Measurements from ENCODE around the gene MAP10. TPM values are rescaled to one million over a fixed set of nuclear protein-coding genes. Genes with fewer than 3 reads are reported as not detected.
"Not testable (repeated sequence)": the region's sequence is repeated elsewhere in the genome, so short reads cannot be mapped to it uniquely, and the experiment has no call there.

MAP10 gene
- total RNA-seq, 1 experiment from 2014 or later: 2.7 TPM

- H3K27me3 Mint-ChIP-seq (ENCODE audit: low read depth); CTCF ChIA-PET; ATAC-seq; DNase-seq (ENCODE audit: low spot score); H3K4me3 Mint-ChIP-seq; POLR2A ChIA-PET; H3K4me1 Mint-ChIP-seq; H3K27ac Mint-ChIP-seq; H3K9me3 Mint-ChIP-seq; H3K36me3 Mint-ChIP-seq: not testable (repeated sequence)
These were observed 19.6 kb upstream of the MAP10 start for GRCh38 chr1:232785630-232786029.

DNA sequence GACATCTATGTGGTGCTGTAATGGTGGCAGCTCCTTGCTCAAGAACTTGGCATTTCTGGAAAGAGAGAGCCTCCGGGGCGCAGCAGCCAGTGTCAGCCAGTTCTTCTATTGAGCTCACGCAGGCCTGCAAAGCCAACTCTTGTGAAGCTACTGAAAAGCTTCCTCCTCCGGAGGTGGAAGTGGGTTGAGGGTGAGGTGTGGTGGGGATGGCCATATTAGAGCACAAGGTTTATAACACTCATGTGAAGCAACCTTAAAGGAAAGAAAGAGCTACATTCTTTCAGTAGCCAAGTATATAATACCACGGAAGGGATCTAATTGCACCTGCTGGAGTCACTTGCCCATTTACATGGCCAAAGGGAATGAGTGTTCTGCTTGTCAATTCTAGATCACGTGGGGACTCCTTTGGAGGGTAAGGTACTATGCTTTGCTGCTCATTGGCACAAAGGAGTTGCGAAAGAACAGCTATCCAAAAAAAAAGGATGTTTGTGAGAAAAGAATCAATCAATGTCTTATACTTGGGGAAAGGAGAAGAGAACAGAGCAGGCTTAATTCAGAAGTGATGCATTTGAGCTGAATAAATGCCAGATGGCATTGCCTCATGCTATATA is 18.3 kb upstream of the MAP10 start:
- Mint-ChIP-seq H3K9me3 (0 out of 2 replicates have a peak, but pooled peaks cover 3% of the 10 kb centered on the region), H3K27ac (no peak overlapping the region), H3K36me3 (no peaks in the 10 kb centered on the region), H3K27me3 (ENCODE audit: low read depth) (peaks cover 7% of the 10 kb centered on the region; the same call in 1 of the 2 replicates), H3K4me1 (0 out of 2 replicates have a peak, but pooled peaks cover 3% of the 10 kb centered on the region), H3K4me3 (no peak overlapping the region)
- ChIA-PET CTCF (no interaction called here), POLR2A (no interaction called here)
- no peak for ATAC-seq
- TF ChIP-seq ZNF317 (CRISPR knock-in tag; IDR thresholded peaks at IDR 0.05; ENCODE audit: borderline replicate concordance, low read depth) (no peak), ZBTB43 (CRISPR knock-in tag; IDR thresholded peaks at IDR 0.05) (no peak), CBFB (CRISPR knock-in tag; IDR thresholded peaks at IDR 0.05; ENCODE audit: low read depth) (no peak)
- TF ChIP-seq, protein P1, sequence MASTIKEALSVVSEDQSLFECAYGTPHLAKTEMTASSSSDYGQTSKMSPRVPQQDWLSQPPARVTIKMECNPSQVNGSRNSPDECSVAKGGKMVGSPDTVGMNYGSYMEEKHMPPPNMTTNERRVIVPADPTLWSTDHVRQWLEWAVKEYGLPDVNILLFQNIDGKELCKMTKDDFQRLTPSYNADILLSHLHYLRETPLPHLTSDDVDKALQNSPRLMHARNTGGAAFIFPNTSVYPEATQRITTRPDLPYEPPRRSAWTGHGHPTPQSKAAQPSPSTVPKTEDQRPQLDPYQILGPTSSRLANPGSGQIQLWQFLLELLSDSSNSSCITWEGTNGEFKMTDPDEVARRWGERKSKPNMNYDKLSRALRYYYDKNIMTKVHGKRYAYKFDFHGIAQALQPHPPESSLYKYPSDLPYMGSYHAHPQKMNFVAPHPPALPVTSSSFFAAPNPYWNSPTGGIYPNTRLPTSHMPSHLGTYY (CRISPR knock-in tag; IDR thresholded peaks at IDR 0.05): no peak
- no peak for DNase-seq (ENCODE audit: low spot score)

GRCh38 chr1:232788235-232788872 is 16.9 kb upstream of the MAP10 start:
- H3K27me3 Mint-ChIP-seq (ENCODE audit: low read depth): peaks cover 7% of the 10 kb centered on the region; the same call in 1 of the 2 replicates
- no peaks in the 10 kb centered on the region for H3K36me3 Mint-ChIP-seq
- TF ChIP-seq TEAD1 (CRISPR knock-in tag; IDR thresholded peaks at IDR 0.05) (no peak), ZNF121 (CRISPR knock-in tag; IDR thresholded peaks at IDR 0.05) (no peak), ZBTB43 (CRISPR knock-in tag; IDR thresholded peaks at IDR 0.05) (no peak), CREB1 (CRISPR knock-in tag; IDR thresholded peaks at IDR 0.05) (no peak), FOXJ3 (CRISPR knock-in tag; IDR thresholded peaks at IDR 0.05; ENCODE audit: borderline replicate concordance) (no peak), NFATC4 (CRISPR knock-in tag; IDR thresholded peaks at IDR 0.05) (no peak), KAT7 (CRISPR knock-in tag; IDR thresholded peaks at IDR 0.05; ENCODE audit: borderline replicate concordance) (no peak), GRHL2 (CRISPR knock-in tag; IDR thresholded peaks at IDR 0.05; ENCODE audit: insufficient replicate concordance, severe bottlenecking) (no peak), ZNF263 (CRISPR knock-in tag; IDR thresholded peaks at IDR 0.05; ENCODE audit: low read depth) (no peak), JAZF1 (CRISPR knock-in tag; IDR thresholded peaks at IDR 0.05) (no peak), CTCF (IDR thresholded peaks at IDR 0.05) (no peak), ATF3 (CRISPR knock-in tag; conservative IDR thresholded peaks at IDR 0.05) (no peak)
- TF ChIP-seq, protein P2, sequence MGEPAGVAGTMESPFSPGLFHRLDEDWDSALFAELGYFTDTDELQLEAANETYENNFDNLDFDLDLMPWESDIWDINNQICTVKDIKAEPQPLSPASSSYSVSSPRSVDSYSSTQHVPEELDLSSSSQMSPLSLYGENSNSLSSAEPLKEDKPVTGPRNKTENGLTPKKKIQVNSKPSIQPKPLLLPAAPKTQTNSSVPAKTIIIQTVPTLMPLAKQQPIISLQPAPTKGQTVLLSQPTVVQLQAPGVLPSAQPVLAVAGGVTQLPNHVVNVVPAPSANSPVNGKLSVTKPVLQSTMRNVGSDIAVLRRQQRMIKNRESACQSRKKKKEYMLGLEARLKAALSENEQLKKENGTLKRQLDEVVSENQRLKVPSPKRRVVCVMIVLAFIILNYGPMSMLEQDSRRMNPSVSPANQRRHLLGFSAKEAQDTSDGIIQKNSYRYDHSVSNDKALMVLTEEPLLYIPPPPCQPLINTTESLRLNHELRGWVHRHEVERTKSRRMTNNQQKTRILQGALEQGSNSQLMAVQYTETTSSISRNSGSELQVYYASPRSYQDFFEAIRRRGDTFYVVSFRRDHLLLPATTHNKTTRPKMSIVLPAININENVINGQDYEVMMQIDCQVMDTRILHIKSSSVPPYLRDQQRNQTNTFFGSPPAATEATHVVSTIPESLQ (CRISPR knock-in tag; IDR thresholded peaks at IDR 0.05): no peak

More at GRCh38 chr1:232788235-232788872, 16.9 kb upstream of the MAP10 start:
- H3K4me3 Mint-ChIP-seq: no peak overlapping the region
- H3K9me3 Mint-ChIP-seq: no peaks in the 10 kb centered on the region
- ATAC-seq: no peak
- CTCF ChIA-PET: no interaction called here
- no peak for DNase-seq (ENCODE audit: low spot score)
- H3K27ac Mint-ChIP-seq: no peak overlapping the region
- H3K4me1 Mint-ChIP-seq: 0 out of 2 replicates have a peak, but pooled peaks cover 3% of the 10 kb centered on the region
- POLR2A ChIA-PET: no interaction called here

Measured in WTC11 (cell line).